Transverse colon (tissue), 4 donors: ENCODE data around the gene WFDC1. TPM values are rescaled to one million over a fixed set of nuclear protein-coding genes. Genes with fewer than 3 reads are reported as not detected.
A peak's percentile ranks its signal among the peaks of the same experiment; 100 is the strongest.

Experiments
- DNase-seq: peaks from one replicate; pipeline ENCODE4 v3.0.0-alpha.2; 2019
- H3K27ac ChIP-seq, 4 donors: fragments of 200-600 bp; sonication (generic); 2 replicates each; pipeline ENCODE4 v1.5.1; 2016 to 2018; ENCODE audit warnings: inconsistent platforms in 4 of 4
- H3K27me3 ChIP-seq: fragments of 200-600 bp; sonication (generic); 2 replicates; pipeline ENCODE4 v1.5.1; 2017; ENCODE audit warnings: inconsistent platforms
- H3K36me3 ChIP-seq, 4 donors: fragments of 200-600 bp; sonication (generic); 2 replicates each; pipeline ENCODE4 v1.5.1; 2017 to 2019; ENCODE audit warnings: inconsistent platforms in 4 of 4
- H3K4me1 ChIP-seq, 4 donors: fragments of 200-600 bp; sonication (generic); 2 replicates each; pipeline ENCODE4 v1.5.1; 2017 to 2020; ENCODE audit warnings: inconsistent platforms in 4 of 4
- H3K4me3 ChIP-seq, 4 donors: fragments of 200-600 bp; sonication (generic); 1 replicate in 1 of 4; 2 replicates in 3 of 4; pipeline versions ENCODE4 v1.5.1 to v1.6.1; 2017 to 2019; ENCODE audit warnings: inconsistent platforms in 4 of 4
- H3K9me3 ChIP-seq, 2 donors: fragments of 200-600 bp; sonication (generic); 2 replicates each; pipeline ENCODE4 v1.5.1; 2017 to 2019; ENCODE audit warnings: inconsistent platforms in 2 of 2
- EP300 ChIP-seq: sonication (generic); formaldehyde crosslinking; IDR thresholded peaks from one replicate; pipeline ENCODE4 v1.6.1; 2017; ENCODE audit warnings: antibody characterized with exemption, low read depth
- POLR2A ChIP-seq: fragments of 450-650 bp; IDR thresholded peaks from one replicate; pipeline ENCODE4 v1.6.1; 2016; ENCODE audit warnings: antibody characterized with exemption, mild to moderate bottlenecking, moderate library complexity
- POLR2AphosphoS5 ChIP-seq, 3 donors: sonication (generic); formaldehyde crosslinking; IDR thresholded peaks; one replicate each; pipeline ENCODE4 v1.6.1; 2016; ENCODE audit warnings: antibody characterized with exemption in 3 of 3
- WGBS, 2 donors: methylation state at CpG; one replicate each; pipeline ENCODE4 v1.1.5; 2018; ENCODE audit warnings: low coverage in 1 of 2; 5-methylcytosine and 5-hydroxymethylcytosine counted together
- in situ Hi-C, 4 donors: fragments of 200-750 bp; cut with MboI; loops; one replicate each; pipeline versions ENCODE4 v1.15.0 to v1.15.1; 2017; ENCODE audit warnings: low sequenced_read_pairs in 3 of 4, low pct_ligation_motif_present in 1 of 4, low pct_unique_long_range_greater_than_20kb in 1 of 4
- intact Hi-C: fragments of 100-400 bp; cut with DNase I; formaldehyde crosslinking; loops from one replicate; pipeline ENCODE4 v1.15.1; 2023; ENCODE audit warnings: low total_unique reads
- total RNA-seq, 4 donors: library from RNA; depleted of rRNA; stranded (reverse); fragments of >200 nt; gene quantifications; one replicate each; pipeline ENCODE4 v1.1.0, GENCODE V29; 2016
- TF ChIP-seq, protein P1 (sequence below), 5 experiments: fragments of 200-600 bp in 3 of 5; fragments of 450-650 bp in 2 of 5; sonication (generic) in 3 of 5; IDR thresholded peaks; 1 replicate in 2 of 5; 2 replicates in 3 of 5; pipeline ENCODE4 v1.5.1; 2016 to 2017; ENCODE audit warnings: antibody characterized with exemption in 5 of 5, inconsistent platforms in 3 of 5, mild to moderate bottlenecking in 2 of 5, moderate library complexity in 1 of 5

The WFDC1 gene
- total RNA-seq, 4 donors from 2014 or later: 5.6 to 91.3 (median 7.0) TPM

- H3K27ac ChIP-seq: no peak overlapping the region
- no peak for TF ChIP-seq POLR2A
- TF ChIP-seq POLR2AphosphoS5 (IDR thresholded peaks at IDR 0.05): no peak
- TF ChIP-seq, protein P1, sequence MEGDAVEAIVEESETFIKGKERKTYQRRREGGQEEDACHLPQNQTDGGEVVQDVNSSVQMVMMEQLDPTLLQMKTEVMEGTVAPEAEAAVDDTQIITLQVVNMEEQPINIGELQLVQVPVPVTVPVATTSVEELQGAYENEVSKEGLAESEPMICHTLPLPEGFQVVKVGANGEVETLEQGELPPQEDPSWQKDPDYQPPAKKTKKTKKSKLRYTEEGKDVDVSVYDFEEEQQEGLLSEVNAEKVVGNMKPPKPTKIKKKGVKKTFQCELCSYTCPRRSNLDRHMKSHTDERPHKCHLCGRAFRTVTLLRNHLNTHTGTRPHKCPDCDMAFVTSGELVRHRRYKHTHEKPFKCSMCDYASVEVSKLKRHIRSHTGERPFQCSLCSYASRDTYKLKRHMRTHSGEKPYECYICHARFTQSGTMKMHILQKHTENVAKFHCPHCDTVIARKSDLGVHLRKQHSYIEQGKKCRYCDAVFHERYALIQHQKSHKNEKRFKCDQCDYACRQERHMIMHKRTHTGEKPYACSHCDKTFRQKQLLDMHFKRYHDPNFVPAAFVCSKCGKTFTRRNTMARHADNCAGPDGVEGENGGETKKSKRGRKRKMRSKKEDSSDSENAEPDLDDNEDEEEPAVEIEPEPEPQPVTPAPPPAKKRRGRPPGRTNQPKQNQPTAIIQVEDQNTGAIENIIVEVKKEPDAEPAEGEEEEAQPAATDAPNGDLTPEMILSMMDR (IDR thresholded peaks at IDR 0.05): no peak
- no peak for TF ChIP-seq EP300
- H3K4me3 ChIP-seq: no peak overlapping the region
- no peaks in the 10 kb centered on the region for H3K27me3 ChIP-seq
- H3K9me3 ChIP-seq: no peaks in the 10 kb centered on the region
- H3K36me3 ChIP-seq: no peaks in the 10 kb centered on the region
- H3K4me1 ChIP-seq: peaks cover 0 to 18% (median 8%) of the 10 kb centered on the region in 4 donors
- no peak for DNase-seq
- in situ Hi-C loops: no loop called here
- 88 to 98% methylated on average over 6 to 7 of the region's 7 CpGs for WGBS, 2 donors
- intact Hi-C loops: no loop called here
Observed at GRCh38 chr16:84310642-84311041, 16.0 kb downstream of the WFDC1 start.

DNA sequence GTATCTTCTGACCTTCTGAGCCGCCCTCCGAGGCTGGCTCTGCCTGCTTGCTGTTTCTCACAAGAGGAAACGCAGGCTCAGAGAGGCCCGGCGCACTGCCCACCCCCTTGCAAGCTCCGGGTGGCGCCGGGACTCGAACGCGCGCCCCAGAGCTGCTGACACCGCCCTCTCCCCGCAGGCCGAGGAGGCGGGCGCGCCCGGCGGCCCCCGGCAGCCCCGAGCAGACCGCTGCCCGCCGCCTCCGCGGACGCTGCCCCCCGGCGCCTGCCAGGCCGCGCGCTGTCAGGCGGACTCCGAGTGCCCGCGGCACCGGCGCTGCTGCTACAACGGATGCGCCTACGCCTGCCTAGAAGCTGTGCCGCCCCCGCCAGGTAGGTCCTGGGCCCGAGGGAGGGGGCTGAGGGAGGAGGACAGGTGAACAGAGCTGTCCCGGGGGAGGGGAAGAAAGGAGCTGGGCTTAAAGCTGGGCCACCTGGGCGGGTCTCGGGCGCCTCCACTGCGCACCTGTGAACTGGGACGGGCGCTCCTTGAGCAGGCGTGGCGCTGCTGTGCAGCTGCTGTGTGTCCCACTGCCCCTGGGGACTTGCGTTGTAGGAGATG lies 18.2 kb downstream of the WFDC1 start:
- WGBS, 2 donors: 2 to 19% methylated on average over 11 to 41 of the region's 55 CpGs
- Histone ChIP-seq H3K27ac (peak overlapping the region; percentile 37 to 78 (median 64)), H3K4me3 (peak overlapping the region; percentile 11 to 36 (median 35)), H3K27me3 (no peaks in the 10 kb centered on the region), H3K4me1 (peaks cover 0 to 17% (median 8%) of the 10 kb centered on the region in 4 donors), H3K36me3 (no peaks in the 10 kb centered on the region), H3K9me3 (peaks cover 0 to 6% of the 10 kb centered on the region in 2 donors)
- TF ChIP-seq EP300: no peak
- TF ChIP-seq, protein P1 (IDR thresholded peaks at IDR 0.05): peak in 2 of 5 experiments; percentile 16 to 46
- peak in 2 of 3 donors; percentile 12 to 34 for TF ChIP-seq POLR2AphosphoS5 (IDR thresholded peaks at IDR 0.05)
- TF ChIP-seq POLR2A: no peak
- in situ Hi-C loops: no loop called here
- DNase-seq: peak; percentile 82
- intact Hi-C loops: no loop called here

- 69 to 73% methylated on average over 10 of the region's 10 CpGs for WGBS, 2 donors
Observed at GRCh38 chr16:84313921-84314320, 19.2 kb downstream of the WFDC1 start.

DNA sequence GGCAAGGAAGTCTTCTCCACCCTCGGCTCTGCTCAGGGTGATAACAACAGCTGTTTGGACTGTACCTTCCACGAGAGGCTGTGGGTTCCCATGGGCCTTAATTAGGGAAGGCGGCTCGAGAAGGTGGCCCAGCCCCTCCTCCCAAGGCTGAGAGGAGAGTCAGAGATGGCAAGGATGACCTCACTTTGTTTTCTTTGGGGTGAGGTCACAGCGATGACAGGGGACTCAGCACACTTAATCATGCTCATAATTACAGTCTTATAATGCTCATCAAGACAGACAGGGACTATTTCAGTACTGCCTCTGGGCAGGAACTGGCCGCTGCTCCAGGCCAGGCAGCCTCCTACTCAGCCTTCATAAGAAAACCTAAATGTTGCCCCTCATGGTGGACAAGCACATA lies 19.7 kb downstream of the WFDC1 start:
- no peak for DNase-seq
- intact Hi-C loops: no loop called here
- Histone ChIP-seq H3K27ac (no peak overlapping the region), H3K4me3 (no peak overlapping the region), H3K27me3 (no peaks in the 10 kb centered on the region), H3K9me3 (peaks cover 0 to 7% of the 10 kb centered on the region in 2 donors), H3K36me3 (no peaks in the 10 kb centered on the region), H3K4me1 (peaks cover 0 to 13% (median 7%) of the 10 kb centered on the region in 4 donors)
- 71 to 100% methylated on average over 1 to 6 of the region's 6 CpGs for WGBS, 2 donors
- in situ Hi-C loops: no loop called here
- TF ChIP-seq POLR2A (no peak), POLR2AphosphoS5 (IDR thresholded peaks at IDR 0.05) (no peak), EP300 (no peak)
- TF ChIP-seq, protein P1 (IDR thresholded peaks at IDR 0.05): no peak

More at GRCh38 chr16:84313921-84314320, 19.2 kb downstream of the WFDC1 start:
- intact Hi-C loops (no loop called here), in situ Hi-C loops (no loop called here)
- Histone ChIP-seq H3K36me3 (no peaks in the 10 kb centered on the region), H3K4me1 (peaks cover 0 to 13% (median 7%) of the 10 kb centered on the region in 4 donors), H3K9me3 (peaks cover 0 to 7% of the 10 kb centered on the region in 2 donors), H3K27ac (peak overlapping the region in 3 of 4 donors; percentile 37 to 78 (median 76)), H3K4me3 (no peak overlapping the region), H3K27me3 (no peaks in the 10 kb centered on the region)
- no peak for DNase-seq
- TF ChIP-seq POLR2AphosphoS5 (IDR thresholded peaks at IDR 0.05): no peak
- TF ChIP-seq POLR2A: no peak
- TF ChIP-seq, protein P1 (IDR thresholded peaks at IDR 0.05): no peak
- TF ChIP-seq EP300: no peak
